Measurements from ENCODE around the gene TCF7L1. TPM values are rescaled to one million over a fixed set of nuclear protein-coding genes. Genes with fewer than 3 reads are reported as not detected.
A peak's percentile ranks its signal among the peaks of the same experiment; 100 is the strongest.
"Not testable (repeated sequence)": the region's sequence is repeated elsewhere in the genome, so short reads cannot be mapped to it uniquely, and the experiment has no call there.

The TCF7L1 gene
- total RNA-seq, 1 donor from 2014 or later = 10.3 TPM

DNA sequence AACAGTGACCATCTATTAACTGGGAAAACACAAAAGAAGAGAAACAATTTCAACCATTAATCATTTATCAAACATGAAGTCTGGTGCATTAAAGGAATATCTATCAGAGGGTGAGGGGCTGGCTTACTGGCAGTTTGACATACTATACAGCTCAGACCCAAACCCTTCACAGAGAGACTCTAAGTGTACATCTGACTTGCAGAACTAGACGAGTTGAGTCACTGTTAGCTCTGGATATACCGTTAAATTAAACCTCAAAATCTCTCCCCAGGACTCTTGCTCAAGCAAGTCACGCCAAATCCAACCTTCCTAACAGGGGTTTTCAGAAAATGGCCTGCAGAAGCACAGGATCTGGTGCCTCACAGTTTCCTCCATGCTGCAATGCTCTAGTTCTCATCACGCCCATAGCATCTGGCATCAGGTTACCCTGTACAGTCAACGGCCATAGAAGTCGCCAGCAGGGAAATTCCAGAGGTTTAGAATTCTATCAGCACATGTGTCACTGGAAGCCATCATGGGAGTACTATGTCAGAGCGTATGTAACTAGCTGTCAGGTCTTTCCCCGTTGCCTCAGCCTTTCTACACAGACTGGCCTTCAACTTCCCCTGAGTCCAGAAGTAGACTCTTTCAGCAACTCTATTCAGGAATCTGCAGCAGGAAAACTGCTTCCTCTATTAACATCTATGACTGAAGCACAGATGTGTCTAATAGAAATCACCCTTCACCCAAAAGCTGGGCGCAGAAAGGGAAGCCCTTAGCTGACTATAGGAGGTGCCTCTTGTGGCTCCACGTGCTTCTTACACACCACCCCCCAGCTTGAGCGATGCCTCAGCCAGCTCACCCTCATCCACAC lies 185.3 kb downstream of the TCF7L1 start:
- intact Hi-C loops (cut with DNase I) = no loop called here
- peaks cover 38 to 80% of the 10 kb centered on the region in 2 donors for H3K36me3 ChIP-seq
- no peaks in the 10 kb centered on the region for H3K27me3 ChIP-seq
- DNase-seq (ENCODE audit: low spot score in 2 of 2) = no peak
- no peak overlapping the region for H3K4me3 ChIP-seq
- H3K4me1 ChIP-seq = peaks cover 0 to 25% of the 10 kb centered on the region in 2 donors
- TF ChIP-seq, protein P1, sequence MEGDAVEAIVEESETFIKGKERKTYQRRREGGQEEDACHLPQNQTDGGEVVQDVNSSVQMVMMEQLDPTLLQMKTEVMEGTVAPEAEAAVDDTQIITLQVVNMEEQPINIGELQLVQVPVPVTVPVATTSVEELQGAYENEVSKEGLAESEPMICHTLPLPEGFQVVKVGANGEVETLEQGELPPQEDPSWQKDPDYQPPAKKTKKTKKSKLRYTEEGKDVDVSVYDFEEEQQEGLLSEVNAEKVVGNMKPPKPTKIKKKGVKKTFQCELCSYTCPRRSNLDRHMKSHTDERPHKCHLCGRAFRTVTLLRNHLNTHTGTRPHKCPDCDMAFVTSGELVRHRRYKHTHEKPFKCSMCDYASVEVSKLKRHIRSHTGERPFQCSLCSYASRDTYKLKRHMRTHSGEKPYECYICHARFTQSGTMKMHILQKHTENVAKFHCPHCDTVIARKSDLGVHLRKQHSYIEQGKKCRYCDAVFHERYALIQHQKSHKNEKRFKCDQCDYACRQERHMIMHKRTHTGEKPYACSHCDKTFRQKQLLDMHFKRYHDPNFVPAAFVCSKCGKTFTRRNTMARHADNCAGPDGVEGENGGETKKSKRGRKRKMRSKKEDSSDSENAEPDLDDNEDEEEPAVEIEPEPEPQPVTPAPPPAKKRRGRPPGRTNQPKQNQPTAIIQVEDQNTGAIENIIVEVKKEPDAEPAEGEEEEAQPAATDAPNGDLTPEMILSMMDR (IDR thresholded peaks at IDR 0.05) = no peak
- H3K27ac ChIP-seq = no peak overlapping the region
- no peaks in the 10 kb centered on the region for H3K9me3 ChIP-seq

DNA sequence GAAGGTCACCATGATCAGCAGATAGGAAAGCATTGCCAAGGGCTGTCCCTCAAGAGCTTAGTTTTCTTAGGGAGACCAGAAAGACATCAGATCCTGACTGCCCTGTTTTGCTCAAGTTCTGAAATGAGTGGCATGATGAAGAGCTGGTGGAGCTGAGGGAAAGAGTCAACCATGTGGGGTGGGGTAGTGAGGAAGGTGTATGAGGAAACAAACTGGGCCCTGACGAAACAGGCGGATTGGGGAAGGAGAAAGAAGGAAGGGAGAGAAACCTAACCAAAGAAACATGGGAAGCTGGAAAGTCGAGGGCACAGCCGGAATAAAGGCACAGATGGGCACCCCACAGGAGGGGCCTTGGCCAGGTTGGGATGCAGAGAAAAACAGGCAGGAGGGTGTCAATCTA lies 186.6 kb downstream of the TCF7L1 start:
- intact Hi-C loops (cut with DNase I) = no loop called here
- no peak overlapping the region for H3K27ac ChIP-seq

DNA sequence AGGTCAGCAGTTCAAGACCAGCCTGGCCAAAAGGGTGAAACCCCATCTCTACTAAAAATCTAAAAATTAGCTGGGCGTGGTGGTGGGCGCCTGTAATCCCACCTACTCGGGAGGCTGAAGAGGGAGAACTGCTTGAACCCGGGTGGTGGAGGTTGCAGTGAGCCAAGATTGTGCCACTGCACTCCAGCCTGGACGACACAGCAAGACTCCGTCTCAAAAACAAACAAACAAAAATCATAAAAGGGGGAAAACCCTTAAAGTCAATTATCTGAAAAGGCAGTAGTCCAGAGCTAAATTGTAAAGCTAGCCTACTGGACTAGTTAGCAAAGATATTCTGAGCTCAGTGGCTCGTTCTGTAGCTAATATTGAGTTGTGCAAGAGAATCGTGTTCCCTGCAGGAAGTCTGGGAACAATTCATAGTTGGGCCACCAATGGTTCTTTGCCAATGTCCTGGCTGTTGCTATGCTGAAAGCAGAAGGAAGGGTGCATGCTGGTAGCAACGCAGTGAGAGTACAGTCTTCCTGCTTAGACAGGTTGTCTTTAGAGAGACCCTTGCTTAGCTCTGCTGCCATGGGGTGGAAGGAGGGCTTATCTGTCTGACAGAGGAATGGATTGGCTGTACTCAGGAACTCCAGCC lies 190.3 kb downstream of the TCF7L1 start:
- TF ChIP-seq, protein P1 (IDR thresholded peaks at IDR 0.05) = no peak
- no peak overlapping the region for H3K27ac ChIP-seq
- peaks cover 36 to 61% of the 10 kb centered on the region in 2 donors for H3K36me3 ChIP-seq
- intact Hi-C loops (cut with DNase I) = no loop called here
- no peaks in the 10 kb centered on the region for H3K9me3 ChIP-seq
- peaks cover 12 to 52% of the 10 kb centered on the region in 2 donors for H3K4me1 ChIP-seq
- no peak overlapping the region for H3K4me3 ChIP-seq
- H3K27me3 ChIP-seq = no peaks in the 10 kb centered on the region
- DNase-seq (ENCODE audit: low spot score in 2 of 2) = no peak

More for the DNA sequence above, 186.6 kb downstream of the TCF7L1 start:
- H3K9me3 ChIP-seq = no peaks in the 10 kb centered on the region
- peaks cover 3 to 36% of the 10 kb centered on the region in 2 donors for H3K4me1 ChIP-seq
- H3K27me3 ChIP-seq = no peaks in the 10 kb centered on the region
- TF ChIP-seq, protein P1 (IDR thresholded peaks at IDR 0.05) = no peak
- DNase-seq (ENCODE audit: low spot score in 2 of 2) = no peak
- H3K36me3 ChIP-seq = peaks cover 45 to 83% of the 10 kb centered on the region in 2 donors
- H3K4me3 ChIP-seq = no peak overlapping the region

DNA sequence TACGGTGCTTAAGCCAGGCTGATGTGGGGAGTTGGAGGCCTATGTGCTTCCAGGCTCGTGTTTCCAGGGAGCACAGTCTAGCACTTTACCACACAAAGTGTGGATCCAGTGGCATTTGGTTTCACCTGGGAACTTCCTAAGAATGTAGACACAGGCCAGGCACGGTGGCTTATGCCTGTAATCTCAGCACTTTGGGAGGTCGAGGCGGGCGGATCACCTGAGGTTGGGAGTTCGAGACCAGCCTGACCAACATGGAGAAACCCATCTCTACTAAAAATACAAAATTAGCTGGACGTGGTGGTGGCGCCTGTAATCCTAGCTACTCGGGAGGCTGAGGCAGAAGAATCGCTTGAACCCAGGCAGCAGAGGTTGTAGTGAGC lies 190.8 kb downstream of the TCF7L1 start:
- H3K4me3 ChIP-seq; intact Hi-C loops (cut with DNase I); DNase-seq (ENCODE audit: low spot score in 2 of 2); H3K27ac ChIP-seq; H3K9me3 ChIP-seq; H3K27me3 ChIP-seq: not testable (repeated sequence)
- Histone ChIP-seq H3K36me3 (peaks cover 36 to 59% of the 10 kb centered on the region in 2 donors), H3K4me1 (peaks cover 12 to 52% of the 10 kb centered on the region in 2 donors)

DNA sequence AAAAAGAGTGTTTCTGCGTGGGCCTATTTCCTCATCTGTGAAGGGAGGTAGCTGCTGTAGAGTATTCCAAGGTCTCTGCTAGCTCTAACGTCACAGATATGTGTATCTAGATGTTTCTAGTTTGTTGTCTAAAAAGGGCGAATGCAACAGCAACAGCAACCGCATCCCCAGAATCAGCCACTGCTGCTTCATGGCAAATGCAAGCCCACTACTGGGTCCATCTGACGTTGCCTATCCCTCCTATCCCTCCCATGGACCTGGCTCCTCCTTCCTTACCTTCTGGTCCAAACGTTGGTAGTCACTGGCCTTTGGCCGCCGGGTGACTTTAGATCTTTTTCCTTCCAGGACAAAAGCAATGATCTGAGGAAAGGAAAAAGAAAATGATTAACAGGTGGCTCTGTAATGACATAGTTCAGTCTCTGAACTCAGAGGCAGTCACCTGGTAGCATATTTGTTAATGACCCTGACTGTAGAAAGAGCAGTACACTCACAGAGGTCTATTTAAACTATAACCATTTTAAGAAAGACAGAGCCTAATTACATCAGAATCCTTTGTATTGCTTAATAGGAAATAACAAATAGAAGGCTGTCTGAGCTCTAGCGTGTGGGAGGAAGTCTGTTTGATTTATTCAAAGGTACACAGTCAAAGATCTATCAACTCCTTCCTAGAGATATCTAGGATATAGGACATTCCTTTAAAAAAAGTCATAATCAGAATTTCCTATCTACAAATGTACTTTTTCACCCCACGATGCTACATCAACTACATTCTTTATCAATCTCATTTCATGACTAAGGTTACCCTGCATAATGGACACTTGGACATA lies 191.7 kb downstream of the TCF7L1 start:
- H3K9me3 ChIP-seq = no peaks in the 10 kb centered on the region
- no peak for DNase-seq (ENCODE audit: low spot score in 2 of 2)
- intact Hi-C loops (cut with DNase I) = no loop called here
- TF ChIP-seq, protein P1 (IDR thresholded peaks at IDR 0.05) = no peak
- peaks cover 36 to 53% of the 10 kb centered on the region in 2 donors for H3K36me3 ChIP-seq
- peak overlapping the region; percentile 79 to 83 for H3K4me3 ChIP-seq
- H3K4me1 ChIP-seq = peaks cover 12 to 52% of the 10 kb centered on the region in 2 donors
- H3K27ac ChIP-seq = no peak overlapping the region
- no peaks in the 10 kb centered on the region for H3K27me3 ChIP-seq
